Progenitor cell of endocrine pancreas (in vitro differentiated cells): ENCODE measurements around the gene ASAP2. TPM values are rescaled to one million over a fixed set of nuclear protein-coding genes. Genes with fewer than 3 reads are reported as not detected.
A peak's percentile ranks its signal among the peaks of the same experiment; 100 is the strongest.

Experiments used
- DNase-seq: peaks from one replicate; pipeline ENCODE4 v3.0.0; 2021; ENCODE audit warnings: low spot score; ENCODE audit not compliant: unreplicated experiment
- H3K27ac Mint-ChIP-seq: 2 replicates; pipeline ENCODE4 v1.8.0; 2021; ENCODE audit warnings: mild to moderate bottlenecking, moderate library complexity, mixed read lengths
- H3K27me3 Mint-ChIP-seq: 2 replicates; pipeline ENCODE4 v1.8.0; 2021; ENCODE audit warnings: mixed read lengths
- H3K36me3 Mint-ChIP-seq: 2 replicates; pipeline ENCODE4 v1.8.0; 2022; ENCODE audit warnings: mixed read lengths; ENCODE audit not compliant: insufficient read depth
- H3K4me1 Mint-ChIP-seq: 2 replicates; pipeline ENCODE4 v1.8.0; 2021; ENCODE audit warnings: low read depth, mixed read lengths
- H3K4me3 Mint-ChIP-seq: 2 replicates; pipeline ENCODE4 v1.8.0; 2021; ENCODE audit warnings: low read depth, mild to moderate bottlenecking, moderate library complexity, mixed read lengths
- H3K9me3 Mint-ChIP-seq: 2 replicates; pipeline ENCODE4 v1.8.0; 2021; ENCODE audit warnings: low read depth, mixed read lengths
- total RNA-seq: library from RNA; stranded (reverse); gene quantifications from 2 replicates; pipeline ENCODE4 v1.2.1, GENCODE V29; 2021
- TF ChIP-seq, protein P1 (sequence below): fragments of 200-600 bp; sonication (generic); IDR thresholded peaks from one replicate; pipeline ENCODE4 v1.5.0; 2021; ENCODE audit warnings: antibody characterized with exemption, mild to moderate bottlenecking; ENCODE audit not compliant: unreplicated experiment

The ASAP2 gene
- total RNA-seq, 1 donor from 2014 or later = 65.4 TPM

DNA sequence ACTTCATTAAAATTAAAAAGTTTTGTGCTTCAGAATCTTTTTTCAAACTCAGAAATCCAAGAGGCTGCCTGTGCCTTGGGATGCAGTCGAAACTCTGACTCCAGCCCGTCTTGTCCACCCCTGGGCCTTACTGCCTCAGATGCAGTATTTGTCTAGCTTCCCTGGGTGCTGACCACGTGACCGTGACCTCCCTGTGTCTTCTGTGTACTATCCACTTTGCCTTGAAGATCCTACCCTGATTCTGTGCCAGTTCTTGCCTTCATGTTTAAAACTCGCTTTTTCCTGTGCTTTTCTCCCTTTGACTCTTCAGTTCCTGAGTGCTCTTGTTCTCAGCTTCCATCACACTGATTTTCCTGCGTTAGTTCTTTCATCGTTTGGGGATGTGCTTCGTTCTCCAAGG is 136.0 kb downstream of the ASAP2 start:
- no peaks in the 10 kb centered on the region for H3K9me3 Mint-ChIP-seq
- H3K4me3 Mint-ChIP-seq = no peak overlapping the region
- peaks cover 5% of the 10 kb centered on the region for H3K4me1 Mint-ChIP-seq
- DNase-seq = no peak
- peaks cover 42% of the 10 kb centered on the region for H3K36me3 Mint-ChIP-seq
- TF ChIP-seq, protein P1, sequence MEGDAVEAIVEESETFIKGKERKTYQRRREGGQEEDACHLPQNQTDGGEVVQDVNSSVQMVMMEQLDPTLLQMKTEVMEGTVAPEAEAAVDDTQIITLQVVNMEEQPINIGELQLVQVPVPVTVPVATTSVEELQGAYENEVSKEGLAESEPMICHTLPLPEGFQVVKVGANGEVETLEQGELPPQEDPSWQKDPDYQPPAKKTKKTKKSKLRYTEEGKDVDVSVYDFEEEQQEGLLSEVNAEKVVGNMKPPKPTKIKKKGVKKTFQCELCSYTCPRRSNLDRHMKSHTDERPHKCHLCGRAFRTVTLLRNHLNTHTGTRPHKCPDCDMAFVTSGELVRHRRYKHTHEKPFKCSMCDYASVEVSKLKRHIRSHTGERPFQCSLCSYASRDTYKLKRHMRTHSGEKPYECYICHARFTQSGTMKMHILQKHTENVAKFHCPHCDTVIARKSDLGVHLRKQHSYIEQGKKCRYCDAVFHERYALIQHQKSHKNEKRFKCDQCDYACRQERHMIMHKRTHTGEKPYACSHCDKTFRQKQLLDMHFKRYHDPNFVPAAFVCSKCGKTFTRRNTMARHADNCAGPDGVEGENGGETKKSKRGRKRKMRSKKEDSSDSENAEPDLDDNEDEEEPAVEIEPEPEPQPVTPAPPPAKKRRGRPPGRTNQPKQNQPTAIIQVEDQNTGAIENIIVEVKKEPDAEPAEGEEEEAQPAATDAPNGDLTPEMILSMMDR = no peak
- no peaks in the 10 kb centered on the region for H3K27me3 Mint-ChIP-seq
- H3K27ac Mint-ChIP-seq = no peak overlapping the region

DNA sequence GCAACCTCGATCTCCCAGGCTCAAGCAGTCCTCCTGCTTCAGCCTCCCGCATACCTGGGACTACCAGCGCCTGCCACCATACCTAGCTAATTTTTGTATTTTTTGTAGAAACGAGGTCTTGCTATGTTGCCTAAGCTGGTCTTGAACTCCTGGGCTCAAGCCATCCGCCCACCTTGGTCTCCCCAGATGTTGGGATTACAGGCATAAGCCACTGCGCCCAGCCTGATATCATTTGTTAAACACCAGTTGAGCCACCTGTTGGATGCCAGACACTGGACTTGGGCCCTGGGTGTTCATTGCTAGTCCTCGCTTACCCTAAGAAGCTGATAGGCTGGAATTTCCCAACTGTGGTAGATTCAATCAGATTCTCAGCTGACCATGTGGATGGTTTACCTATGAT is 136.9 kb downstream of the ASAP2 start:
- no peaks in the 10 kb centered on the region for H3K27me3 Mint-ChIP-seq
- H3K9me3 Mint-ChIP-seq = no peaks in the 10 kb centered on the region
- H3K4me1 Mint-ChIP-seq = peaks cover 5% of the 10 kb centered on the region
- TF ChIP-seq, protein P1 = no peak
- H3K36me3 Mint-ChIP-seq = peaks cover 37% of the 10 kb centered on the region
- peak overlapping the region; percentile 80 for H3K27ac Mint-ChIP-seq
- H3K4me3 Mint-ChIP-seq = no peak overlapping the region
- DNase-seq = no peak

DNA sequence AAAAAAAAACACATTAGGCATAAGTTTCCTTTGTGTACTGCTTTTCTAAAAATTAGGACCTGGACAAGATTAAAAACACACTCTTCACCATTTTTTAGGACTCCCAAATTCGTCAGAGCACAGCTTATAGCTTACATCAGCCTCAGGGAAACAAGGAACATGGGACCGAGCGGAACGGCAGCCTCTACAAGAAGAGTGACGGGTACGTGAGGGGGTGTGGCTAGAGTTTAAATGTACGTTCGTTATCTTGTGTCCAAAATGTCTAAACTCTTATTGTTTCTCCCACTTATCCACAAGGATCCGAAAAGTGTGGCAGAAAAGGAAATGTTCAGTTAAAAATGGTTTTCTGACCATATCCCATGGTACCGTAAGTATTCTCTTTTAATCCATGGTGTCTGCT is 137.8 kb downstream of the ASAP2 start:
- no peaks in the 10 kb centered on the region for H3K9me3 Mint-ChIP-seq
- DNase-seq = no peak
- H3K27me3 Mint-ChIP-seq = no peaks in the 10 kb centered on the region
- H3K4me3 Mint-ChIP-seq = no peak overlapping the region
- TF ChIP-seq, protein P1 = no peak
- peaks cover 39% of the 10 kb centered on the region for H3K36me3 Mint-ChIP-seq
- H3K27ac Mint-ChIP-seq = peak overlapping the region; percentile 52
- peaks cover 5% of the 10 kb centered on the region for H3K4me1 Mint-ChIP-seq

DNA sequence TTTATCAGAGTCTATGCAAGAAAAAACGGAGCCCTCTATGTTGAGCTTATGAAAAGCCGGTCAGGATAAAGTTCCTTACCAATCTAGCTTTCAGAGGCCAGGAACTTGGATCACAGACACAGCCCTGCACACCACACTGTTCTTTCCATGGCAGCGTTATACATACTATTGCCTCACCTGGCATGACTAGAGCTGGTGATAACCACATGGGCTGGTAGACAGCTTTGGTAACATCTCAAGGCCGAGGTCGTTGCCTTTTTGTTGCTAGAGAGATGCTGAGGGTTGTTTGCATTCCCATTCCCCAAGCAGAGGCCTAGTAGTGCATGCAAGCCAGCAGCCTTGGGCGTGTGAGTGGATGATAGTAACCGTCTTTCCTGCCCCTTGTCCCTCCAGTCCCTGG is 138.7 kb downstream of the ASAP2 start:
- TF ChIP-seq, protein P1 = no peak
- H3K4me1 Mint-ChIP-seq = peaks cover 2% of the 10 kb centered on the region

DNA sequence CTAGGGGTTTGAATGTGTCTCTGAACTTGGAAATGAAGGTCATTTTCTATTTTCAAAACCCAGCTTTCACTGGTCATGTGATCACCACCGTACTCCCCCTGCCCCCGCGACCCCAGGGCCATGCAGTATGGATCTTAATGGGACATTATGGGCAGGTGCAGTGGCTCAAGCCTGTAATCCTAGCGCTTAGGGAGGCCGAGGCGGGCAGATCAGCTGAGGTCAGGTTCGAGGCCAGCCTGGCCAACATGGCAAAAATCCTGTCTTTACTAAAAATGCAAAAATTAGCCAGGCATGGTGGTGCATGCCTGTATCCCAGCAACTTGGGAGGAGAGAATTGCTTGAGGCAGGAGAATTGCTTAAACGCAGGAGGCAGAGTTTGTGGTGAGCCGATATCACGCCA is 139.4 kb downstream of the ASAP2 start:
- no peak overlapping the region for H3K27ac Mint-ChIP-seq
- TF ChIP-seq, protein P1 = no peak
- no peaks in the 10 kb centered on the region for H3K27me3 Mint-ChIP-seq
- no peaks in the 10 kb centered on the region for H3K9me3 Mint-ChIP-seq
- peaks cover 33% of the 10 kb centered on the region for H3K36me3 Mint-ChIP-seq
- H3K4me3 Mint-ChIP-seq = no peak overlapping the region
- peaks cover under 1% of the 10 kb centered on the region for H3K4me1 Mint-ChIP-seq
- DNase-seq = no peak

More for the DNA sequence above, 138.7 kb downstream of the ASAP2 start:
- H3K27me3 Mint-ChIP-seq = no peaks in the 10 kb centered on the region
- no peak overlapping the region for H3K27ac Mint-ChIP-seq
- H3K4me3 Mint-ChIP-seq = no peak overlapping the region
- no peaks in the 10 kb centered on the region for H3K9me3 Mint-ChIP-seq
- H3K36me3 Mint-ChIP-seq = peaks cover 34% of the 10 kb centered on the region
- no peak for DNase-seq
